HepG2 (cell line): ENCODE data around the gene PXT1. TPM values are rescaled to one million over a fixed set of nuclear protein-coding genes. Genes with fewer than 3 reads are reported as not detected.
A peak's percentile ranks its signal among the peaks of the same experiment; 100 is the strongest.

Experiments used
- ATAC-seq: fragments of 200-7000 bp; cut with Tn5 transposase; 3 replicates; pipeline ENCODE4 v1.9.1; 2020; ENCODE audit warnings: mild to moderate bottlenecking, moderate library complexity
- BruUV-seq: library from RNA; stranded (reverse); fragments of 400-500 nt; replicated peaks from 2 replicates; lab custom pipeline; 2021; lab: Mats Ljungman, UMichigan
- CTCF ChIA-PET: fragments of 300-600 bp; formaldehyde crosslinking; extraction: SDS; loops from one replicate; lab custom pipeline; 2021; ENCODE audit warnings: low total read pairs, inconsistent platforms, low intra/inter-chr PET ratio; lab: Yijun Ruan, JAX
- POLR2A ChIA-PET: fragments of 350-600 bp; sonication (Branson Sonifier 250); formaldehyde crosslinking; loops from one replicate; lab custom pipeline; 2020; ENCODE audit warnings: antibody characterized with exemption, inconsistent platforms; lab: Yijun Ruan, JAX
- DNase-seq: peaks from one replicate; pipeline ENCODE4 v3.0.0-alpha.2; 2015; ENCODE audit warnings: low spot score
- FAIRE-seq: peaks from 3 replicates; lab custom pipeline; 2011; peaks lifted over from hg19 to GRCh38; lab: Jason Lieb, UNC
- H2AFZ ChIP-seq: one replicate; pipeline ENCODE4 v1.6.1; 2011; ENCODE audit warnings: low read length, inconsistent platforms
- H3K27ac ChIP-seq: fragments of 300-600 bp; 3 replicates; pipeline ENCODE4 v1.8.0; 2011; ENCODE audit warnings: mixed run types, mild to moderate bottlenecking, mixed read lengths, low read length, inconsistent platforms; ENCODE audit not compliant: insufficient read depth; ENCODE audit errors: extremely low read length
- H3K27me3 ChIP-seq, 2 experiments: fragments of 200-600 bp in 1 of 2; 2 replicates in 1 of 2; 3 replicates in 1 of 2; pipeline versions ENCODE4 v1.6.0 to v1.8.0; 2011; ENCODE audit warnings: low read length in 2 of 2, mild to moderate bottlenecking in 2 of 2, moderate library complexity in 2 of 2, inconsistent platforms in 1 of 2; ENCODE audit not compliant: insufficient read depth in 2 of 2, control insufficient read depth in 1 of 2
- H3K36me3 ChIP-seq, 2 experiments: fragments of 200-600 bp in 1 of 2; replicated peaks in 1 of 2; 2 replicates in 1 of 2; 3 replicates in 1 of 2; pipeline versions ENCODE4 v1.5.1 to v1.8.0; 2011; ENCODE audit warnings: low read length in 2 of 2, inconsistent platforms in 1 of 2; ENCODE audit not compliant: insufficient read depth in 2 of 2, control insufficient read depth in 1 of 2
- H3K4me1 ChIP-seq: 2 replicates; pipeline ENCODE4 v1.5.1; 2012; ENCODE audit warnings: low read length, inconsistent platforms; ENCODE audit not compliant: insufficient read depth
- H3K4me2 ChIP-seq: 2 replicates; pipeline ENCODE4 v1.6.0; 2011; ENCODE audit warnings: low read depth, low read length, inconsistent platforms
- H3K4me3 ChIP-seq, 3 experiments: fragments of 200-600 bp in 1 of 3; sonication (generic), shearing (Covaris generic) in 1 of 3; replicated peaks in 1 of 3; 2 replicates each; pipeline ENCODE4 v1.5.1; 2011 to 2016; ENCODE audit warnings: low read length in 3 of 3, inconsistent platforms in 2 of 3, low read depth in 2 of 3, mild to moderate bottlenecking in 2 of 3, control low read depth in 1 of 3, mixed read lengths in 1 of 3; ENCODE audit not compliant: insufficient read depth in 1 of 3
- H3K79me2 ChIP-seq: one replicate; pipeline ENCODE4 v1.6.1; 2011; ENCODE audit warnings: low read length, inconsistent platforms; ENCODE audit not compliant: insufficient read depth
- H3K9ac ChIP-seq: 2 replicates; pipeline ENCODE4 v1.6.0; 2011; ENCODE audit warnings: mild to moderate bottlenecking, low read depth, low read length, inconsistent platforms; ENCODE audit not compliant: insufficient read depth
- H3K9me3 ChIP-seq: 2 replicates; pipeline ENCODE4 v1.5.1; 2012; ENCODE audit warnings: mild to moderate bottlenecking, low read length
- H4K20me1 ChIP-seq: 2 replicates; pipeline ENCODE4 v1.6.0; 2011; ENCODE audit warnings: inconsistent platforms, mild to moderate bottlenecking, low read length, moderate library complexity; ENCODE audit not compliant: insufficient read depth
- MAFF ChIP-seq: IDR thresholded peaks from 2 replicates; pipeline ENCODE4 v1.6.1; 2011; ENCODE audit warnings: low read depth, low read length, improper control_type of control experiment
- MAX ChIP-seq: IDR thresholded peaks from 2 replicates; pipeline ENCODE4 v1.6.1; 2012; ENCODE audit warnings: inconsistent platforms
- NR3C1 ChIP-seq: sonication (generic); formaldehyde crosslinking; IDR thresholded peaks from 2 replicates; pipeline ENCODE4 v1.4.0; 2020; ENCODE audit warnings: missing genetic modification reagents
- SOX13 ChIP-seq, 3 experiments: fragments of 450-650 bp in 1 of 3; sonication (generic) in 1 of 3; formaldehyde crosslinking in 1 of 3; IDR thresholded peaks in 2 of 3; conservative IDR thresholded peaks in 1 of 3; 2 replicates each; pipeline versions ENCODE4 v1.5.0 to v1.6.1; 2016 to 2020; ENCODE audit warnings: antibody characterized with exemption in 1 of 3, mild to moderate bottlenecking in 1 of 3, missing compliant biosample characterization in 1 of 3, missing genetic modification reagents in 1 of 3, moderate library complexity in 1 of 3
- SOX5 ChIP-seq: IDR thresholded peaks from 2 replicates; pipeline ENCODE4 v1.6.1; 2016; ENCODE audit warnings: borderline replicate concordance
- SOX6 ChIP-seq, 2 experiments: fragments of 450-650 bp in 1 of 2; sonication (generic) in 1 of 2; formaldehyde crosslinking in 1 of 2; IDR thresholded peaks; 2 replicates each; pipeline versions ENCODE4 v1.4.0 to v1.6.1; 2017 to 2020; ENCODE audit warnings: antibody characterized with exemption in 1 of 2, mild to moderate bottlenecking in 1 of 2, missing genetic modification reagents in 1 of 2
- SP5 ChIP-seq: IDR thresholded peaks from 2 replicates; pipeline ENCODE4 v1.6.1; 2016; ENCODE audit warnings: low read depth, borderline replicate concordance
- ZBTB43 ChIP-seq: sonication (generic); formaldehyde crosslinking; conservative IDR thresholded peaks from 2 replicates; pipeline ENCODE4 v1.4.0; 2020; ENCODE audit warnings: missing genetic modification reagents
- ZNF605 ChIP-seq: sonication (generic); formaldehyde crosslinking; IDR thresholded peaks from 2 replicates; pipeline ENCODE4 v1.8.0; 2022; ENCODE audit warnings: mild to moderate bottlenecking, missing genetic modification reagents
- ZNF839 ChIP-seq: sonication (generic); formaldehyde crosslinking; IDR thresholded peaks from 2 replicates; pipeline ENCODE4 v1.4.0; 2020; ENCODE audit warnings: missing genetic modification reagents, mild to moderate bottlenecking, borderline replicate concordance
- ZZZ3 ChIP-seq: sonication (generic); formaldehyde crosslinking; IDR thresholded peaks from 2 replicates; pipeline ENCODE4 v1.4.0; 2020; ENCODE audit warnings: missing genetic modification reagents, mild to moderate bottlenecking, borderline replicate concordance
- WGBS: methylation state at CpG from one replicate; pipeline ENCODE4 v1.1.6; 2017; ENCODE audit warnings: low lambda C conversion rate; 5-methylcytosine and 5-hydroxymethylcytosine counted together
- in situ Hi-C: cut with HindIII; loops from 2 replicates; pipeline ENCODE4 v1.10.0; 2017; ENCODE audit warnings: low pct_unique_long_range_greater_than_20kb; ENCODE audit not compliant: extremely low pct_ligation_motif_present
- intact Hi-C: fragments of 100-400 bp; cut with micrococcal nuclease; formaldehyde crosslinking; loops from one replicate; pipeline ENCODE4 v1.10.0; 2022; ENCODE audit not compliant: unreplicated experiment
- polyA plus RNA-seq, 8 experiments: library from polyadenylated mRNA; depleted of rRNA in 3 of 8; stranded (reverse) in 7 of 8; unstranded in 1 of 8; fragments of >200 nt; fragmentation: Illumina TruSeq in 4 of 8; extraction: Trizol in 4 of 8; gene quantifications; 2 replicates each; pipeline versions ENCODE4 v1.2.1 to v1.2.3, GENCODE V29; 2011 to 2016; ENCODE audit warnings: low read depth in 4 of 8, missing spikeins in 1 of 8, mixed read lengths in 1 of 8; ENCODE audit not compliant: insufficient read depth in 1 of 8
- total RNA-seq, 5 experiments: library from RNA; depleted of rRNA; stranded (reverse); fragments of >200 nt; fragmentation: Illumina TruSeq; extraction: Trizol; gene quantifications; 2 replicates each; pipeline ENCODE4 v1.2.3, GENCODE V29; 2016; ENCODE audit warnings: low read depth in 1 of 5

PXT1 gene
- total and polyA plus RNA-seq, 2 of the 13 experiments (the other 11 are each of a cell fraction or from before 2014, with no cell fraction given) = 0.04 TPM; not detected in 1

- 0 out of 2 replicates have a peak, but pooled peaks have one; percentile 41 for TF ChIP-seq ZBTB43 (CRISPR knock-in tag)
- TF ChIP-seq SOX5 (CRISPR knock-in tag) = peak; percentile 15; the same call in 1 of the 2 replicates
- no peak for TF ChIP-seq MAFF
- TF ChIP-seq SOX6 (IDR thresholded peaks at IDR 0.05) = no peak
- no peak for TF ChIP-seq SOX6 (CRISPR knock-in tag; IDR thresholded peaks at IDR 0.05)
- no peak for TF ChIP-seq MAX
- TF ChIP-seq SP5 (CRISPR knock-in tag) = peak; percentile 51; the same call in 1 of the 2 replicates
- TF ChIP-seq NR3C1 (CRISPR knock-in tag) = no peak
- TF ChIP-seq ZNF839 (CRISPR knock-in tag) = no peak
- TF ChIP-seq ZZZ3 (CRISPR knock-in tag) = no peak
- no peak for TF ChIP-seq ZNF605
- TF ChIP-seq SOX13 (IDR thresholded peaks at IDR 0.05) = no peak
- peak in 1 of 2 experiments; percentile 72; a peak in 2 of 4 replicates for TF ChIP-seq SOX13 (CRISPR knock-in tag; conservative IDR thresholded peaks at IDR 0.05 in 1 of 2, IDR thresholded peaks at IDR 0.05 in 1 of 2)
- Histone ChIP-seq H3K9ac (no peak overlapping the region), H3K4me3 (no peak overlapping the region), H3K79me2 (no peaks in the 10 kb centered on the region), H3K27ac (no peak overlapping the region), H4K20me1 (no peaks in the 10 kb centered on the region), H3K4me2 (peak overlapping the region; percentile 12; the same call in 1 of the 2 replicates), H3K4me1 (peaks cover 58% of the 10 kb centered on the region), H3K9me3 (no peaks in the 10 kb centered on the region), H3K36me3 (no peaks in the 10 kb centered on the region), H3K27me3 (peaks cover 0 to 4% of the 10 kb centered on the region in 2 experiments; a peak in 1 of 5 replicates), H2AFZ (no peak overlapping the region)
- intact Hi-C loops (no loop called here), in situ Hi-C loops (no loop called here)
- ChIA-PET POLR2A (interaction anchor here (2.7 kb wide), 1 partner anchor 15 kb away, joined by 10 read pairs; no protein-coding TSS in a partner anchor), CTCF (no interaction called here)
- DNase-seq = peak; percentile 54
- BruUV-seq = no TSS peak
- no peak for FAIRE-seq
- 33% methylated on average over 3 of the region's 3 CpGs for WGBS
- no peak for ATAC-seq
These were observed 16.0 kb downstream of the PXT1 start for GRCh38 chr6:36426622-36427021.
